Activated T-helper 1 cell treated with anti-CD3 and anti-CD28 coated beads, Interleukin-12 subunit alpha, Interleukin-12 subunit beta, Interleukin-2, Interleukin-4 antibody, amounts not matched to agents 30 ng/mL and 10 ng/mL and 1 ng/mL, durations not matched to agents 14 hours and 24 hours and 36 hours (primary cell): ENCODE measurements around the gene CASKIN1. TPM values are rescaled to one million over a fixed set of nuclear protein-coding genes. Genes with fewer than 3 reads are reported as not detected.
"Not testable (repeated sequence)": the region's sequence is repeated elsewhere in the genome, so short reads cannot be mapped to it uniquely, and the experiment has no call there.

ENCODE experiments used
- DNase-seq: peaks from one replicate; pipeline ENCODE4 v3.0.0; 2021; ENCODE audit warnings: low spot score
- H3K27ac Mint-ChIP-seq: one replicate; pipeline ENCODE4 v1.8.0; 2021; ENCODE audit warnings: mild to moderate bottlenecking, mixed read lengths
- H3K27me3 Mint-ChIP-seq: one replicate; pipeline ENCODE4 v1.8.0; 2022; ENCODE audit warnings: mild to moderate bottlenecking, moderate library complexity, mixed read lengths; ENCODE audit not compliant: insufficient read depth
- H3K36me3 Mint-ChIP-seq: one replicate; pipeline ENCODE4 v1.8.0; 2021; ENCODE audit warnings: low read depth, mixed read lengths
- H3K4me1 Mint-ChIP-seq: one replicate; pipeline ENCODE4 v1.8.0; 2021; ENCODE audit warnings: low read depth, mixed read lengths
- H3K4me3 Mint-ChIP-seq: one replicate; pipeline ENCODE4 v1.8.0; 2021; ENCODE audit warnings: mild to moderate bottlenecking, moderate library complexity, mixed read lengths
- H3K9me3 Mint-ChIP-seq: one replicate; pipeline ENCODE4 v1.8.0; 2021; ENCODE audit warnings: mixed read lengths
- intact Hi-C: fragments of 100-400 bp; cut with micrococcal nuclease; formaldehyde crosslinking; loops from one replicate; pipeline ENCODE4 v1.15.1; 2024
- total RNA-seq: library from RNA; stranded (reverse); gene quantifications from 2 replicates; pipeline ENCODE4 v1.2.3, GENCODE V29; 2022

Gene CASKIN1
- total RNA-seq, 1 donor from 2014 or later = 1.0 TPM

DNA sequence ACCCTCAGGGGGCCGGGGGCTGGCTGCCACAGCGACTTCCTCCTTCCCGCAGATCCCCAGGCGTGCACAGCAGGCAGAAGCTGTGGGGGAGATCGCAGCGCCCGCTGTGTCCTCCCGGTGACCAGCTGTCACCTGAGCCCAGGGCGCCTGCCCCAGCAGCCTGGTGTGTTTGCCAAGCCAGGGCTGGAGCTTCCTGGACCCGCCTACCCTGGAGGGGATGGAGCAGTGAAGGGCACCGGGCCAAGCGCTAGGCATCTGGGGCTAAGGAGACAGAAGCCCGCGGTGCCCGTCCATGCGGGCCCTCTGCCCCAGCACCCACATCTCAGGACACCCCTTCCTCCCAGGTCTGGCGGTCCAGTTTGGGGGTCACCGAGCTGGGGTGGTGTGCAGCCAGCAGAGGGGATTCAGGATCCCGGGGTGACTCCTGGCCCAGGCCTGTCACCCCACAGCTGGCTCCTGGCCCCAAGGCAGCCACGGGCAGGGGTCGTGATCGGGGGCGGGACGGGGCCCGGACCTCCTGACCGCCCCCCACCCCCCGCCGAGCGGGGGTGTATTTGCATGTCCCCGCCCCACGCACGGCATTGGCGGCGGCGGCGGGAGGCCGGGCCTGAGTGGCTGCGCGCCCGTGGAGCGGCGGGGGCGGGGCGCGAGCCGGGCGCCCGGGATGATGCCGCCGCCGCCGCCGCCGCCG, 48.3 kb downstream of the CASKIN1 start, which contains the start of gene RAB26:
Gene RAB26, plus strand, starts transcription at position 645 of the 691 bp plus-strand sequence. CDS start 159 bp downstream, outside the sequence.
- H3K4me3 Mint-ChIP-seq = peak within 1 kb of the TSS; percentile 60
- intact Hi-C loops = no loop called here
- no peak within 1 kb of the TSS for H3K27ac Mint-ChIP-seq
- H3K9me3 Mint-ChIP-seq = no peaks in the 10 kb centered on the region
- H3K4me1 Mint-ChIP-seq = peaks cover 5% of the 10 kb centered on the region
- DNase-seq = peak; percentile 63
- H3K36me3 Mint-ChIP-seq = peaks cover 4% of the 10 kb centered on the region
- peaks cover 5% of the 10 kb centered on the region for H3K27me3 Mint-ChIP-seq

- Mint-ChIP-seq H3K9me3 (no peaks in the 10 kb centered on the region), H3K27me3 (peaks cover 5% of the 10 kb centered on the region), H3K36me3 (peaks cover 4% of the 10 kb centered on the region), H3K4me1 (peaks cover 5% of the 10 kb centered on the region), H3K27ac (no peak overlapping the region), H3K4me3 (peak overlapping the region; percentile 37)
- no peak for DNase-seq
- intact Hi-C loops = no loop called here
These were observed 49.0 kb downstream of the CASKIN1 start for GRCh38 chr16:2147378-2147777.

DNA sequence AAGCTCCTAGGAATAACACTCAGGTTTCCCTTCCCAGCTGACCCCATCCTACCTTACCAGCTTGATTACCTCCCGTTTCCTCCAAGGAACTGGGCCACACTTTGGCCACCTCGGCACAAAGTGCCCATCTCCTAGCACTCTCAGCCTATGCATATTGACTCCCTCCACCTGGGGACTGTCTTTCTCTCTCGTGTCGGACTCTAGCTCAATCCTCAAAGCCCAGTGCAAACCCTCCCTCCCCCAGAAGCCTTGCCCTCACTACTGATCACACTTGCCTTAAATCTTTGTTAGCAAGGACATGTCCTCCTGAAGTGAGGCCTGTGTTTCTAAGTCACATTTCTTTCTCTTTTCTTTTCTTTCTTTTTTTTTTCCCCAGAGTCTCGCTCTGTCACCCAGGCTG, 50.6 kb downstream of the CASKIN1 start:
- H3K9me3 Mint-ChIP-seq = no peaks in the 10 kb centered on the region
- H3K27me3 Mint-ChIP-seq = peaks cover 8% of the 10 kb centered on the region
- no peak for DNase-seq
- H3K36me3 Mint-ChIP-seq = no peaks in the 10 kb centered on the region
- no peak overlapping the region for H3K4me3 Mint-ChIP-seq
- intact Hi-C loops = no loop called here
- H3K27ac Mint-ChIP-seq = no peak overlapping the region
- H3K4me1 Mint-ChIP-seq = peaks cover under 1% of the 10 kb centered on the region

DNA sequence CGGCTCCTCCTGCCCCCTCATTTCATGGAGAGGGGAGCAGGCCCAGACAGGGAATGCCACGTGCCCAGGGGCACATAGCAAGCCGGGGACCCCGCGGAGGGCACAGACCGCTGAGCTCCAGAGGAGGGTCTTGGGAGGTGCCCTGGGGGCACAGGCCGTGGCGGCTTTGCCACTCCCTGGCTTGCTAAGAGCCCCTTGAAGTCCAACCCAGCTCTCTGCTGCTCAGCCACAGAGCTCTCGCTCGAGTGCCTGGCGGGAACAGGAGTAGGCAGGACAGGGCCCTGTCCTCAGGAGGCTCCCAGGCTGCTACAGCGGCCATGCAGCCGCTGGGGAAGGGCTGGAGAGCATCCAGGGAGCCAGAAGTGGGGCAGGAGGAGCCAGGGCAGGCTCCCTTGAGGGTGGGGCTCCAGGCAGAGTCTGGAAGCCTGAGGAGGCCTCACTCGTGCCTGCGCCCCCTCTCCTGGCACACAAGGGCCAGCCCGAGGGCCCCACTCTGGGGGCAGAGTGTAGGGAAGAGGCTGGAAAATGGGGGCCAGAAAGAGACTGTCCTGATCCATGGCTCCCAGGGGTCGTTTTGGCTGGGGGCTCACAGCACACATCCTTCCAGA, 52.4 kb downstream of the CASKIN1 start:
- H3K27ac Mint-ChIP-seq = no peak overlapping the region
- H3K27me3 Mint-ChIP-seq = peaks cover 13% of the 10 kb centered on the region
- H3K36me3 Mint-ChIP-seq = no peaks in the 10 kb centered on the region
- intact Hi-C loops = loop anchor here (5.0 kb wide), 2 partner anchors 202 to 282 kb away; partner anchors contain the start of gene MSRB1
- DNase-seq = no peak
- H3K4me3 Mint-ChIP-seq = no peak overlapping the region
- H3K4me1 Mint-ChIP-seq = peaks cover 8% of the 10 kb centered on the region
- no peaks in the 10 kb centered on the region for H3K9me3 Mint-ChIP-seq

- Mint-ChIP-seq H3K4me1 (peaks cover 10% of the 10 kb centered on the region), H3K27me3 (peaks cover 15% of the 10 kb centered on the region), H3K4me3 (no peak overlapping the region), H3K9me3 (no peaks in the 10 kb centered on the region), H3K36me3 (no peaks in the 10 kb centered on the region), H3K27ac (no peak overlapping the region)
- intact Hi-C loops = loop anchor here (5.0 kb wide), 2 partner anchors 201 to 281 kb away; partner anchors contain the start of gene MSRB1
- DNase-seq = no peak
These were observed 53.2 kb downstream of the CASKIN1 start for GRCh38 chr16:2142942-2143877.

- Mint-ChIP-seq H3K4me3 (peak within 1 kb of the TSS; percentile 88), H3K27ac (peak within 1 kb of the TSS; percentile 92), H3K4me1 (peaks cover 18% of the 10 kb centered on the region)
- not testable (repeated sequence) for H3K36me3 Mint-ChIP-seq, H3K9me3 Mint-ChIP-seq, H3K27me3 Mint-ChIP-seq
- intact Hi-C loops = loop anchor here (1.0 kb wide), 2 partner anchors 19 to 89 kb away; partner anchors contain the start of genes NTHL1, TRAF7 and TSC2
- DNase-seq = peak; percentile 100
These were observed 60.5 kb downstream of the CASKIN1 start, which contains the start of gene PKD1 for GRCh38 chr16:2135770-2136490. TSS of gene PKD1 (minus strand) at chr16:2135898. CDS start at chr16:2135689, 209 bp downstream.

DNA sequence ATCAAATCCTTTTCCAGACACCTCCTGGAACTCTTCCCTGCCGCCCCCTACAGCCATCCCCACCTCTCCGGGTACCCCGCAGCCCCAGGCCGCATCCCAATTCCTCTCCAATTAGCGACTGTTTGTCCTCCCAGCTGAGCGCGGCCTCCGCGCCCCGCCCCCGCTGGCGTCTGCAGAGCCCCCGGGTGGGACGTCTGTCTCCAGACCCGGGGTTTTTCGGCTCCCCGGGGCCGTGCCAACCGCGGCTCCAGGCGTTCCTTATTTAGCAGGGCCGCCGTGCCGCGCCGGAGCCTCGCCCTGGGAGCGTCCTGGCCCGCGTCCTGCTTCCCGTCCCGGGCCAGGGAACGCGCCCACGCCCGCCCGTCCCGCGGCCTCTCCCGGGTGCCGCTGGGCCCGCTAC, 61.3 kb downstream of the CASKIN1 start:
- H3K27me3 Mint-ChIP-seq, H3K27ac Mint-ChIP-seq, H3K36me3 Mint-ChIP-seq, H3K9me3 Mint-ChIP-seq, DNase-seq, intact Hi-C loops: not testable (repeated sequence)
- peak overlapping the region; percentile 56 for H3K4me3 Mint-ChIP-seq
- peaks cover 12% of the 10 kb centered on the region for H3K4me1 Mint-ChIP-seq

GRCh38 chr16:2133797-2134196, 62.6 kb downstream of the CASKIN1 start:
- not testable (repeated sequence) for H3K4me3 Mint-ChIP-seq

DNA sequence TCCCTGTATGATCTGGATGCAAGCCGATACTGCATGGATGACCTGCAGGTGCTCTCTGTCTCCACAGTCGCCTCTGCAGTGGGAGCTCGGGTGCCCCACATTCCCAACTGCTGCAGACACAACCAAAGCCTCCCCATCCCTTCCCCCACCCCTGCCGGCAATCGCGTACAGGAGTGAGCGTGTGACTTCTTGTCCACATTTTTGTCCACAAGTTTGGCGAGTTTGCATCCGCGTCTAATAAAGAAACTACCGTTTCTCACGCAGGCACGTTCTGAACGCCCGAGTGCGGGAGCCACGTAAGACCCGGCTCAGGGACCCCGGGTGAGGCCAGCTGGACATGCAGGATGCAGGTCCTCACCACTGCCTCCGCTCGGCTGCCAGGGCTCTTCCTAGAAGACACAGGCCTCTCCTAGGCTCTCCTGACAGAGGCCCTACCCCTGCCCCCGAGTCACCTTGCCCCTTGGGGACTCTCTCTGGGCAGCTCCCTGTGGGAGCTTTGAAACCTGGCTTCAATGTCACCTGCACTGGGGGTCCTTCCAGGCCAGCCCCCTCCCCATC, 66.4 kb downstream of the CASKIN1 start:
- H3K9me3 Mint-ChIP-seq, H3K36me3 Mint-ChIP-seq, H3K27ac Mint-ChIP-seq, H3K4me3 Mint-ChIP-seq, DNase-seq, H3K4me1 Mint-ChIP-seq, intact Hi-C loops, H3K27me3 Mint-ChIP-seq: not testable (repeated sequence)

More at GRCh38 chr16:2133797-2134196, 62.6 kb downstream of the CASKIN1 start:
- H3K36me3 Mint-ChIP-seq, H3K27ac Mint-ChIP-seq, DNase-seq, H3K4me1 Mint-ChIP-seq, H3K27me3 Mint-ChIP-seq, H3K9me3 Mint-ChIP-seq, intact Hi-C loops: not testable (repeated sequence)

DNA sequence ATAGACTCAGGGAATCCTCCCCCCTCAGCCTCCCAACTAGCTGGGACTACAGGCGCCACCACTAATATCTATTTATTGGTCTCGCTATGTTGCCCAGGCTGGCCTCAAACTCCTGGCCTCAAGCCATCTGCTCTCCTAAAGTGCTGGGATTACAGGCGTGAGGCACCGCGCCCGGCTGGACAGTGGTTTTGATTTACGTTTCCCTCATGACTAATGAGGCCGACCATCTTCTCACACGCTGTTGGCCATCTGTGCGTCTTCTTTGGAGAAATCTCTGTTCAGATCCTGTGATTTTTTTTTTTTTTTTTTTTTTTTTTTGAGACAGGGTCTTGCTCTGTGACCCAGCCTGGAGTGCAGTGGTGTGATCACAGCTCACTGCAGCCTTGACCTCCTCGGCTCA, 67.2 kb downstream of the CASKIN1 start:
- intact Hi-C loops, H3K27ac Mint-ChIP-seq, H3K4me1 Mint-ChIP-seq, H3K9me3 Mint-ChIP-seq, H3K36me3 Mint-ChIP-seq, H3K4me3 Mint-ChIP-seq, H3K27me3 Mint-ChIP-seq, DNase-seq: not testable (repeated sequence)

DNA sequence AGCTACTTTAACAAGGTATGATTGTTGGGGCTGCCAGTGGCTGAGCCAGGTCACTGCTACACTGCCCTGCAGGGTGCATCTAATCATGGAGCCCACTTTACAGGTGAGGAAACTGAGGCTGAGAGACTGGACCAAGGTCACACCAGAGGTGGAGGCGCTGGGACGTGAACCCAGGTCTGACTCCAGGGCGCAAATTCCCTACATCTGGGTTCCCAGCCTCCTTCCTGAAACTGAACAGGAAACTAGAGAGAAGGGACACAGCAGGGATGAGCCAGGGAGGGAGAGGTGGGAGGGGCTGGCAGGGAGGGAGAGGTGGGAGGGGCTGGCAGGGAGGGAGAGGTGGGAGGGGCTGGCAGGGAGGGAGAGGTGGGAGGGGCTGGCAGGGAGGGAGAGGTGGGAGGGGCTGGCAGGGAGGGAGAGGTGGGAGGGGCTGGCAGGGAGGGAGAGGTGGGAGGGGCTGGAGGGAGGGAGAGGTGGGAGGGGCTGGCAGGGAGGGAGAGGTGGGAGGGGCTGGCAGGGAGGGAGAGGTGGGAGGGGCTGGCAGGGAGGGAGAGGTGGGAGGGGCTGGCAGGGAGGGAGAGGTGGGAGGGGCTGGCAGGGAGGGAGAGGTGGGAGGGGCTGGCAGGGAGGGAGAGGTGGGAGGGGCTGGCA, 68.7 kb downstream of the CASKIN1 start:
- H3K27me3 Mint-ChIP-seq, H3K9me3 Mint-ChIP-seq, H3K4me3 Mint-ChIP-seq, H3K4me1 Mint-ChIP-seq, H3K36me3 Mint-ChIP-seq, H3K27ac Mint-ChIP-seq, DNase-seq, intact Hi-C loops: not testable (repeated sequence)
